Inflammatory macrophage (primary cell): Measurements from ENCODE around the gene ST6GALNAC5.

ENCODE experiments used
- DNase-seq, 2 donors: peaks; one replicate each; pipeline ENCODE4 v3.0.0-alpha.2; 2020 to 2022

The ST6GALNAC5 gene

GRCh38 chr1:77051425-77051824, 184.1 kb downstream of the ST6GALNAC5 start:
- DNase-seq: no peak

DNA sequence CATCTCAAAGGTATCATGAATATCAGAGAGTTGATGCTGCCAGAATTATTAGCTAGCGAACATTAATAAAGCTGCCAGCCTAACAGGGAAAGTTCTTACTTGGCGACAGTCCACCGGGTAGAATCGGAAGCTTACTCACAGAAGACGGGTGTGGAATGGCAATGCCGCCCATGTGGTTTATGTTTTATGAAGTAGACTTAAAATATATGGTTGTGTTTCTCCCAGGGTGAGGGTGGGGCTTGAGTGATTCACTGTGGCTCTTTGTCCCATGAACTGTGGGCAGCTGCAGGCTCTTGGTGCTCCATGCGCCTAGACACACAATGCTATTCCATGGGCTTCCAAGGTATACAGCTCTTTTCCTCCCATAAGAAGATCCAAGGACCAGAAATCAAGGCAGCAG, 189.2 kb downstream of the ST6GALNAC5 start:
- DNase-seq: no peak

GRCh38 chr1:77057994-77058585, 190.8 kb downstream of the ST6GALNAC5 start:
- no peak for DNase-seq

- peak; percentile 9 to 13 for DNase-seq
Observed at GRCh38 chr1:77060000-77060399, 192.7 kb downstream of the ST6GALNAC5 start.

DNA sequence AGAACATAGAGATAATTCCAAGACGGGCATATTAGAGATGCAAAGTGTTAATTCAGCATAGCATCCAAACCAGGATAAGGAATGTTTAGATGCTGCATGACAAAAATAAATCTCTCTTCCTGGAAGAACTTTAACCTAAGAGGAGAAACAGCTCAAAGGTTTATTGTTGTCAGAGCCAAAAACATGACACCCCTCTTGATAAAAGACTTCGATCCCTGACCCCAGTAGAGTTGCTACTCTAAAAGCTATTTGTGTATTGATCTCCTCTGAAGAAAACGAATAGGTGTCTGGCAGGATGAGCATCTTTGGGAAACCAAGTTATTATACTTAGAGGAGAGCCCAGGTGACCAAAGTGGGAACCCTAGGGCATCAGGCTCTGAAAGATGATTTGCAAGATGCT, 193.9 kb downstream of the ST6GALNAC5 start:
- no peak for DNase-seq

DNA sequence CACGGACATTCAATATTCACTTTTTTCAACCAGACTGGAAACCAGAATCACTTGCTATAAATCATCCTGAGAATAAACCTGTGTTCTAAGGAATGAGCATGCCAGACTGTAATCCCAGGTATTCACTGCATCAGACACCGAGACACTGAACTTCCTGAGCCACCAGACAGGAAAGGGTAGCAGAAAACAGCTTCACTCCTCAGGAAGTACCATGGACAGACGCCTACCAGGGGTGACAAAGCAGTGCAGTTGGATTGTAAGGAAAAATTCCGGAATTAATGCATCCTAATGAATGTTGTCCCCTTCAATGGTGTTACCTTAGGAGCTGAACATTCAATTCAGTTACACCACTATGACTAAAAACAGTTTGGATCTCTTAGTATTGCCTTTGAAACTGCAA, 195.8 kb downstream of the ST6GALNAC5 start:
- DNase-seq: no peak

DNA sequence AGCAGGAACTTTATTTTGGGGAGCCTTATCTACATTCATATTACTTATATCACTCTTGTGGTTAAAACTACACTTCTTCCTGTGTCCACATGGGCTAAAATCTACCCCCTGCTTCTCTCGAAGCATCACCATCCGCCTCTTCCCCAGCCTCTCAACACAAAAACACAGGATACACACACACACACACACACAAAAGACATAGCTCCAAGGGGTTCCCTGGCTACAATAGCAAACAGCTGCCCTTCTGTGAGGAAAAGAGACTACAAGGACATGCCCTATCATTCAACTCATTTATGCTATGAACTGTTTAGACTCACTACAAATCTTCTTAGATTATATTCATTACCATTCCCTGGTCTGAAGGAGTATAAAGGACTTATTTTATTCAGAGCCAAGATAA, 197.0 kb downstream of the ST6GALNAC5 start:
- DNase-seq: no peak

DNA sequence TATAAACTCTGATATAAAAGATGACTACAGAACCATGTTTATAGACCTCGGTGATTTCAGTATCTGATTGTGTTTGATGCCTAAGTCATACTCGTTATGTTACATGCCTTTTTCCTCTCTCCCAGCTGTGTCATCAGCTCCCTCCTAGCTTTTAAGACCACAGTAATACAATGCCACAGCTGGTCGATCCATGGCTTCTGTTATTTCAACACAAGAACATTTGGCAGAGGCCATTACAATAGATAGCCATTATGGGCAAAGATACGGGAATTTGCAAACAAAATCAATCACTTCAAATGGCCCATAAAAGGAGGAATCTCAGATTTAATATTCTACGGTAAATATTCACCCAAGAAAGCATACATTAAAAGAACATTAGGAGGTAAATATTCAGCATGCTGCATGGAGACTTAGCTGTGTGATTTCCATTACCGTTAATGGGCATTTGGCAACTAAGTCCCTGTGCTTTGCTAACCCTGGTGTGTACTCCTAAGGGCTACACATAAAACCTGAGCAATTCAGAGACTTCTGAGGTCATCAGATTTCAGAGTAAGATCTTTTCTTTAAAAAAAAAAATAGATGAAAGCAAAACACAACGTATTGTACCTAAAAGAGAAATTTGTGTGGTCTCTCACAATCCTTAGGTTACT, 198.5 kb downstream of the ST6GALNAC5 start:
- no peak for DNase-seq

GRCh38 chr1:77068013-77068412, 200.7 kb downstream of the ST6GALNAC5 start:
- DNase-seq: no peak

DNA sequence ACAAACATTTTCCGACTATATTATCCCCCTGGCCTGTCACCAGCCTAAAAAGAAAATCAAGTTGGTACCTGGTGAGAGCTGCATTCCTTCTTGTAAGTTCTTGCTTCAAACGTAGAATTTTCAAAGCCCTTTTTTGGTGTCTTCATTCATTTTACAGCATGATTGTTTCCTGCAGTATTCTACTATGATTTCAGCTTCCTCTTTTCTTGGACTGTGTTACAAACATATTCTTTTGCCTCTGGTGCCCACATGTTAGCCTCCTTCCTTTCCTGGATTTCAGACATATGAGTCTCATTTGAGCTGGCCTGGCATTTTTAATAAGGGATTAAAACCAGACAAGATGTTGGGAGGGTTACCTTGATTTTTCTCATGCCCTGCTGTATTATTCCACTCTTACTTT, 209.5 kb downstream of the ST6GALNAC5 start:
- DNase-seq: peak in 1 of 2 donors; percentile 11

GRCh38 chr1:77081834-77082233, 214.6 kb downstream of the ST6GALNAC5 start:
- DNase-seq: no peak

GRCh38 chr1:77084457-77084856, 217.2 kb downstream of the ST6GALNAC5 start:
- DNase-seq: no peak

GRCh38 chr1:77085109-77085508, 217.8 kb downstream of the ST6GALNAC5 start:
- DNase-seq: no peak

DNA sequence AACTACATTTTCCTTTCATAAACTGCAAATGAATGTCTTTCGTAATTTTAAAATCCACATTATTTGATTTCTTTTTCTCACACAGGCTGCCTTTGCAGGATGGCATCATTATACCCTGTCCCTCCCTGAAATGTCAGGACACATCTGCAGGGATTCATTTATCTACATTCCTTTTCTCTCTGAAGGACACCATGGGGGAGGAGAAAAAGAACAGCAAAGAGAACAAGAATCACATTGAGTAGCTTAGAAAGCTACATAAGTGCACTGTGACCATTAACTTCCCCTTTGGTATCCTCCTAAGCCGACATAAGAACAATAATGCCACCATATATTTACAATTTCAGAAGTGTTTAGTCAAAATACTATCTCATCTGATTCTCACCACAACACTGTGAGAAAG, 222.5 kb downstream of the ST6GALNAC5 start:
- DNase-seq: no peak

DNA sequence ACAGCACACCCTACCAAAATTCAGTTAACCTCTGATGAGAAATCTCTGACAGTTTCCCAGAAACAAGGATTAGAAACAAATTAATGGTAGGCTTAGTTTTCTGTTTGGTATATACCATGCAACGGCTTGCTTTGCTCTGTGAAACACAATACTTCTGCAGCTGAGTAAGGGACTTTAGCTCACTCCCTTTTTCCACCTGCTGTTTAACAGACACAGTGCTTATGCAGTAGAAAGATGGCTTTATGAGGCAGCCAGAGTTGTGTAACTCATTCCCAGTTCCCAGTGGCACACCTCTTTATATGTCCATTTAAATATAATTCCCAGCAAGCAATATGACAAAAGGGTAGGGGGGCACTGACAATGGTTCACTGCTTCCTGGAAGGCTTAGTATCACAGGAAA, 228.0 kb downstream of the ST6GALNAC5 start:
- DNase-seq: no peak

- DNase-seq: no peak
Observed at GRCh38 chr1:77096496-77097255, 229.4 kb downstream of the ST6GALNAC5 start.

GRCh38 chr1:77100875-77101274, 233.6 kb downstream of the ST6GALNAC5 start:
- no peak for DNase-seq

DNA sequence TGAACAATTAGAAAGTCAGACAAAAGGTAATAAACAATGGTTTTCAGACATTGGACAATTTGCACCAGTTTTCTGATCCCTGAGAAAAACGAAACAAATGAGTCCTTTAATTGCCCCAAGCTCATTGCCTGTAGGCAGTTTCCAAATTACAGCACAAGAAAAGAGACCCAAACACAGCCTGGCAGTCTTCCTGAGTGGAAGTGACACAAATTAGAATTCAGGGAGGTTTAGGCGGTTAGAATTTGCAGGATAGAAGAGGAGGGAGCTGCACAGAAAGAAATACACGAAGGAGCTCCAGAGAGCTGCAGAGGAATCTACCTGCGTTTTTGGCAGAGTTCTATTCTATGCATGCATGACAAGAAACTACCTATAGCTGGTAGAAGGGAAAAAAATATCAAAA, 236.2 kb downstream of the ST6GALNAC5 start:
- no peak for DNase-seq

GRCh38 chr1:77104672-77105071, 237.4 kb downstream of the ST6GALNAC5 start:
- DNase-seq: no peak
